Central memory CD8-positive, alpha-beta T cell (primary cell): ENCODE measurements around the gene BET1L.

Experiments used
- ATAC-seq: fragments of 150-1000 bp; cut with Tn5 transposase; replicated peaks from 2 replicates; pipeline ENCODE4 v1.10.0; 2022; ENCODE audit warnings: mild to moderate bottlenecking, moderate FRiP score, moderate number of reproducible peaks; ENCODE audit not compliant: poor library complexity, severe bottlenecking; ENCODE audit errors: extremely low read depth
- DNase-seq, 2 donors: peaks; one replicate each; pipeline ENCODE4 v3.0.0; 2021; ENCODE audit warnings: low spot score in 2 of 2
- H3K27ac Mint-ChIP-seq: one replicate; pipeline ENCODE4 v1.8.0; 2022; ENCODE audit warnings: low read depth, mild to moderate bottlenecking, moderate library complexity, mixed read lengths
- H3K27me3 Mint-ChIP-seq: one replicate; pipeline ENCODE4 v1.8.0; 2022; ENCODE audit warnings: mixed read lengths
- H3K36me3 Mint-ChIP-seq: one replicate; pipeline ENCODE4 v1.8.0; 2022; ENCODE audit warnings: mild to moderate bottlenecking, moderate library complexity, mixed read lengths; ENCODE audit not compliant: insufficient read depth
- H3K4me1 Mint-ChIP-seq: one replicate; pipeline ENCODE4 v1.8.0; 2022; ENCODE audit warnings: mixed read lengths
- H3K4me3 Mint-ChIP-seq: one replicate; pipeline ENCODE4 v1.8.0; 2022; ENCODE audit warnings: mild to moderate bottlenecking, moderate library complexity, mixed read lengths
- H3K9me3 Mint-ChIP-seq: one replicate; pipeline ENCODE4 v1.8.0; 2022; ENCODE audit warnings: mixed read lengths

Gene BET1L, protein sequence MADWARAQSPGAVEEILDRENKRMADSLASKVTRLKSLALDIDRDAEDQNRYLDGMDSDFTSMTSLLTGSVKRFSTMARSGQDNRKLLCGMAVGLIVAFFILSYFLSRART

DNA sequence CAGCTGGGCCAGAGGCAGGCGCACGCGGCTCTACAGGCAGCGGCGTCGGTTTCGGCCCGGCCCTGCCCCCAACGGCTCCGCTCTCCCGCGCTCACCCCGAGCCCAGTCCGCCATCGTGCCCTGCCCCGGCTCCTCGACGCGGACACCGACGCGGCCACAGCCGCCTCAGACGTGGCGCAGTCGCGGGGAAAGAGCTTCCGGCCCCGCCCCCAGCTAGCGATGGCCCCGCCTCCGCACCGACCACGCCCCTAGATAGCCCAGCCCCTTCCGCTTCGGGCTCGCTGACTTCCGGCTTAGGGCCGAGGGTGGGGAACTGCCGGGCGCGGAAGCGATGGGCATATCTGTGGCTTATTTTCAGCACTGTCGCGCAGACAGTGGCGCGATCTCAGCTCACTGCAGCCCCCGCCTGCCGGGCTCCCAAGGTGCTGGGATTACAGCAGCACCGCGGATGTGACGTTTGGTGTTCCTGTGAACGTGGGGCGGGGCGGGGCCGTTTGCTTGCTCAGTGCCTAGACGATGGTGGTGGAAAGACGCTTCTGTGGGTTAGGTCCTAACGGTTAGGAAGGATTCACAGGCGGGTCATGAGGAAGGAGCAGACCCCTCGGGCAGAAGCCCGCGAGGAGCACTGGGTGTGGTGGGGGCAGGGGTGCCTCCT lies at the start of gene BET1L, which contains the start of gene RIC8A:
BET1L (minus strand) TSS at position 192 of the 655 bp plus-strand sequence; CDS start at position 114, 78 bp downstream.
RIC8A (plus strand) TSS at position 501 of the 655 bp plus-strand sequence. CDS start 1,147 bp downstream, outside the sequence.
- Mint-ChIP-seq H3K4me3 (peak within 1 kb of the TSS; percentile 91), H3K27me3 (no peaks in the 10 kb centered on the region), H3K4me1 (peaks cover 52% of the 10 kb centered on the region), H3K27ac (peak within 1 kb of the TSS; percentile 97), H3K9me3 (no peaks in the 10 kb centered on the region), H3K36me3 (peaks cover 45% of the 10 kb centered on the region)
- peak; percentile 97 to 98 for DNase-seq
- ATAC-seq = peak; percentile 81

DNA sequence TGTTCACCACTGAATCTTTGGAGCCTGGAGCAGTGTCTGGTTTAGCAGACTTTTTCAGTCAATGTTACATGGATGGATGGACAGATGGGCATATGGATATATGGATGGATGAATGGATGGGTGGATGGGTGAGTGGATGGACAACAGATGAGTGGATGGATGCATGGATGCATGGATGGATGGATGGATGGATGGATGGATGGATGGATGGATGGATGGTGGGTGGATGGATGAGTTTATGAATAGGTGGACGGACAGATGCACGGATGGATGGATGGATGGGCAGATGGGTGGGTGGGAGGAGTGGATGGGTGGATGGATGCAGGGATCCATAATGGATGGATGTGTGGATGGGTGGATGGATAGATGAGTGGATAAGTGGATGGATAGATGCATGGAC lies 48.6 kb upstream of the BET1L start:
- no peaks in the 10 kb centered on the region for H3K9me3 Mint-ChIP-seq
- DNase-seq (no peak), ATAC-seq (no peak)
- H3K4me1 Mint-ChIP-seq = peaks cover 8% of the 10 kb centered on the region
- H3K36me3 Mint-ChIP-seq = peaks cover 22% of the 10 kb centered on the region
- peak overlapping the region; percentile 21 for H3K27ac Mint-ChIP-seq
- H3K27me3 Mint-ChIP-seq = no peaks in the 10 kb centered on the region
- no peak overlapping the region for H3K4me3 Mint-ChIP-seq

DNA sequence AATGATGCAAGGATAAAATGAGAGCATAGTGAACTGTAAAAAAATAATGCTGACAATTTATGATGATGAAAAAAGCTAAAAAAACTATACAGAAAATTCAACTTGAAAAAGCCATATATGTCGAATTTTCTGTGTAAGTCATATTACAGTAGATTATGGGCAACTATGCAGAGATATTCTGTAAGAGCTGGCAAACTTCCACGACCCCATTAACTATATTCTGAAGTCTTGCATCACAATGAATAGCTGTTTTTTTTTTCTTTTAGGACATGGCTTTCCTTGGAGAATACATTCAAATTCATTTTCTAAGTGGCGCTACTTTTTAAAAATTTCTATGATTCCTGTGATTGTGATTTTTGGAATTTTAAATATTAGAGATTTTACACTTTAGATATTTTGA lies 48.0 kb upstream of the BET1L start:
- ATAC-seq (no peak), DNase-seq (no peak)
- H3K36me3 Mint-ChIP-seq = peaks cover 27% of the 10 kb centered on the region
- H3K9me3 Mint-ChIP-seq = no peaks in the 10 kb centered on the region
- H3K27ac Mint-ChIP-seq = no peak overlapping the region
- peaks cover 11% of the 10 kb centered on the region for H3K4me1 Mint-ChIP-seq
- no peaks in the 10 kb centered on the region for H3K27me3 Mint-ChIP-seq
- H3K4me3 Mint-ChIP-seq = no peak overlapping the region

DNA sequence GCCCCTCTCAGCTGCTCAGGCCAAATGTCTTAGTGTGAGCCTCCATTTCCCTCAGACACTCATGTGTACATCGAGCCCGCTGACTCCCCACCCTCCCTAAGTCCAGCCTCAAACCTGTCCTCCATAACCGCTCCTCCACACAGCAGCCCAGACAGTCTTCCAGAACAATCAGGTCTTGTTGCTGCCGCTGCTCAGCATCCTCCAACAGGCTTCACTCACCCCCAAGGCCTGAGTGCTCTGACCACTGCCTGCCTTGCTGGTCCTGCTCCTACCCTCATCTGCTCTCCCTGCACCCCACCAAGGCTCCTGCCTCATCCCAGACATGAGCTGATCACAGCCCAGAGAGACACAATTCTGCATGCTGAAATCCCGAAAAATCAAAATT lies 46.7 kb upstream of the BET1L start:
- peaks cover 39% of the 10 kb centered on the region for H3K36me3 Mint-ChIP-seq
- peaks cover 11% of the 10 kb centered on the region for H3K4me1 Mint-ChIP-seq
- H3K4me3 Mint-ChIP-seq = no peak overlapping the region

DNA sequence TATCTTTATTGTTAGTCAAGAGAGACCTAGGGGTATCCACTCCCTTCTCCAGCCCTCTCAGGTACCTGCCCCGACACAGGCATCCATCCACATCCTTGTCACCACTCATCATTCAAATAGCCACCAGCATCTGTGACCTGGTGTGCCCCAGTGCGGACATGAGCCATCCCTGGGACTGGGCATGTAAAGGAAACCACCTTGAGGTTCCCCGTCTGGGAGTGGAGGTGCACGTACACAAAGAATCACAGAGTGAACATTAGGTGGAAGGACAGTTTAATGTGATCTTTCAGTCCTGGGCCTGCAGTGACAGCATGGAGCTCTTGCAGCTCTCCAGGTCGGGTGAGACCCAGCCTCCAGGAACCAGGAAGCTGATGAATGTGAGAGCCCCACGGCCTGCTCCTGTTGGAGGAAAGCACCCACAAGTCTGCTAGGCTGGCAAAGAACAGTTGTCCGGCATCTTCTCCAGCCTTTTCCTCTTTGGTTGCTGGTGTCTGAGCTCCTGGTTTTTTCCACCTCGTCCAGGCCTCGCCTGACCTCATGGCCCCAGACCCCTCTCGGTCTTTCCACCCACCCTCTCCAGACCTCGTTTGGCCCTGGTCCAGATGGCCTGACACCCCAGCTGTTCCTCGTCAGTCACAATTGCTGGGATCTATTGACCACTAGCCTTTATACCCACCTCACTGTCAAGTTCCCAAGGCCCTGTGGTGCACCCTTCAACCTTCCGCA lies 46.1 kb upstream of the BET1L start:
- ATAC-seq = no peak
- H3K4me1 Mint-ChIP-seq = peaks cover 11% of the 10 kb centered on the region
- no peaks in the 10 kb centered on the region for H3K9me3 Mint-ChIP-seq
- no peak overlapping the region for H3K27ac Mint-ChIP-seq
- H3K4me3 Mint-ChIP-seq = no peak overlapping the region
- peaks cover 43% of the 10 kb centered on the region for H3K36me3 Mint-ChIP-seq
- no peaks in the 10 kb centered on the region for H3K27me3 Mint-ChIP-seq
- DNase-seq = no peak

More for the DNA sequence above, 46.7 kb upstream of the BET1L start:
- H3K9me3 Mint-ChIP-seq = no peaks in the 10 kb centered on the region
- ATAC-seq (no peak), DNase-seq (no peak)
- H3K27ac Mint-ChIP-seq = no peak overlapping the region
- no peaks in the 10 kb centered on the region for H3K27me3 Mint-ChIP-seq

DNA sequence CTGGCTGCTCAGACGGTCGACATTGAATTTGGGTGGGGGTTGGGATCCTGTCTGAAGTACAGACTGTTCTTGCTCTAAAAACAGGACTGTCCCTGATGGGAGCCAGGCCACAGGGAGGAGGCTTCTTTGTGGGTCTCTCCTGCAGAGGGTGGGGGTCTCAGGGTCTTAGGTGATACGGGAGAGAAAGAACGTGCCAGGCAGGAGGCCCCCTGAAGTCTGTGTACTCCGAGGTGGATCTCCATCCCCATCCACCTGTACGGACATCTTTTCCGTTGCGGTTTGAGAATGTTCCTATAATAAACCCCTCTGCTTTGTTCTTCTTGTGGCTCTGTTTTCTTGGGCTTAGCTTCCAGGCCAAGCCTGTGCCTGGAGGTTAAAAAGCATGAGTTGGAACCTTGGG lies 45.5 kb upstream of the BET1L start:
- Mint-ChIP-seq H3K27me3 (no peaks in the 10 kb centered on the region), H3K4me1 (peaks cover 6% of the 10 kb centered on the region), H3K36me3 (peaks cover 50% of the 10 kb centered on the region), H3K4me3 (no peak overlapping the region), H3K9me3 (no peaks in the 10 kb centered on the region), H3K27ac (no peak overlapping the region)
- ATAC-seq (no peak), DNase-seq (no peak)

DNA sequence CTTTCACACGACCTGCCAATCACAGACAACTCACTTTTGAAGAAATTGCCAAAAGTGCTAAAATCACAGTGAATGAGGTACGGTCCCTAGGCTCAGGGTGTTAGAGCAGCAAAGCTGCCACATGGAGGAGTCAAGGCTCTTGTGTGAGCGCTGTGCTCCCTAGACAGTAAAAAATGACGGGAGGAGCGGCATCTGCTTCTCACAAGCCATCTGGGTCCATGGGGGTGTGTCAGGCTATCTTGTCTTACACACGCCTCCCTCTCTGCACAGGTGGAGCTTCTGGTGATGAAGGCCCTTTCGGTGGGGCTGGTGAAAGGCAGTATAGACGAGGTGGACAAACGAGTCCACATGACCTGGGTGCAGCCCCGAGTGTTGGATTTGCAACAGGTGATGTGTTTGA lies 44.4 kb upstream of the BET1L start:
- Mint-ChIP-seq H3K36me3 (peaks cover 59% of the 10 kb centered on the region), H3K27ac (no peak overlapping the region)
- ATAC-seq = no peak

DNA sequence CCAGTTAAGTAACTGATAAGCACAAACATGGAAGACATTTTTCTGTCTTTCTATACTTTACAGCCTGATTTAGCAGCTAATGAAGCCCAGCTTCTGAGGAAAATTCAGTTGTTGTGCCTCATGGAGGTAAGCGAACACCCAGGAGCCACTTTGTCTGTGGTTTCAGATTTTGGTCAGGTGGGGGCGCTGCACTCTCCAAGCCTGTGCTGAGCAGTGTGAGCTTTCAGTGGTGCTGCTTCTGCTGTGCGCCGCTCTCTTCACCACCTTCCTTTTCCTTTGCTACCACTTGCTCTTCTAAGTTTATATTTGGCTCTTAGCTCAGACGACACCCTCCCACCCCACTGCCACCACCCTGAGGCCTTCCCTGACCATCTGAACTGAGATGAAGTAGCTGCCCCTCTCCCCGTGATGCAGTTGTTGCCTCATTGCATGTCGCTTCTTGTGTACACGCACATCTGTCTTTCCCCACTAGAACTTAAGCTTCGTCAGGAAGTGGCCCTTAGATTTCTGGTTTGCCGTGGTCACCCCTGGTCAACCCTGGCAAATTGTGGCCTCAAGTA lies 43.6 kb upstream of the BET1L start:
- Mint-ChIP-seq H3K27me3 (no peaks in the 10 kb centered on the region), H3K4me1 (peaks cover 6% of the 10 kb centered on the region), H3K36me3 (peaks cover 67% of the 10 kb centered on the region), H3K9me3 (no peaks in the 10 kb centered on the region), H3K27ac (no peak overlapping the region), H3K4me3 (no peak overlapping the region)
- DNase-seq = peak; percentile 72 to 74
- ATAC-seq = peak; percentile 97

More for the DNA sequence above, 44.4 kb upstream of the BET1L start:
- no peaks in the 10 kb centered on the region for H3K27me3 Mint-ChIP-seq
- no peak for DNase-seq
- H3K9me3 Mint-ChIP-seq = no peaks in the 10 kb centered on the region
- peaks cover 6% of the 10 kb centered on the region for H3K4me1 Mint-ChIP-seq
- no peak overlapping the region for H3K4me3 Mint-ChIP-seq

DNA sequence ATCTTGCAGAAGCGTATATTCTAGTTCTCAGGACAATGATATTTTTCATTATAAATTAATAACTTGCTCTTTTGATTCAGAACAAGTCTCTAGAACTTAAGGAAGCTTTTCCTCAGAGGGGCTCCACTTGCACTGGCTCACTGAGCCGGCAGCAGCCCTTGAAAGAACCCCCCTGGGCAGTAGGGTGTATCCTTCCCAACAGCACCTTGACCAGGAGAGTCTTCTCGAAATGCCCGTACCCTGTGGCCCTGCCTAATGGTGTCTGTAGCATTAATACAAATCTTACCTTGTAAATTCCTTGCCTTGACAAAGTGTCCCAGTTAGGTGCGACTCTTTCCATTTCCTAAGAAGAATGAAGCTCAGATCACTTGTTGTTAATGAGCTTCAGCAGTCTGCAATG lies 43.1 kb upstream of the BET1L start:
- H3K27me3 Mint-ChIP-seq = no peaks in the 10 kb centered on the region
- H3K27ac Mint-ChIP-seq = no peak overlapping the region
- no peak for ATAC-seq

DNA sequence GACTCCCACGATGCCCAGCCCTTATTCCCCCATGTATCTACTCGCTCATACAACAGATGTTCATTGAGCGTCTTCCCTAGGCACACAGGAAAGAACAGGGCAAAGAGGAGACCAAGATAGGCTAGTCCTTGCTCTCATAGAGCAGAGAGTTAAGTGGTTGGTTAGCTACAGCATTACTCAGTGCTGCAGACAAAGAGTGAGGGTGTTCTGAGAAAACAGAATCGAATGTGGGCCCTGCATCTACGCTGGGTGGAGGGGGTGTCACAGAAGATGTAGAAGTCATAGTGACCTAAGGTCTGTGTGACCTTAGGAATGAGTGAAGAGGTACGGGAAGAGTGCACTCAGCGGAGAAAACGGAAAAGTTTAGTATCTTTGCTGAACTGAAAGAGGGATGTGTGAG lies 41.9 kb upstream of the BET1L start:
- peaks cover 6% of the 10 kb centered on the region for H3K4me1 Mint-ChIP-seq
- no peaks in the 10 kb centered on the region for H3K9me3 Mint-ChIP-seq
- peaks cover 79% of the 10 kb centered on the region for H3K36me3 Mint-ChIP-seq
- ATAC-seq = no peak
- H3K4me3 Mint-ChIP-seq = no peak overlapping the region
- H3K27ac Mint-ChIP-seq = no peak overlapping the region
- H3K27me3 Mint-ChIP-seq = no peaks in the 10 kb centered on the region
- DNase-seq = no peak

More for the DNA sequence above, 43.1 kb upstream of the BET1L start:
- H3K4me3 Mint-ChIP-seq = no peak overlapping the region
- no peaks in the 10 kb centered on the region for H3K9me3 Mint-ChIP-seq
- peaks cover 6% of the 10 kb centered on the region for H3K4me1 Mint-ChIP-seq
- peaks cover 71% of the 10 kb centered on the region for H3K36me3 Mint-ChIP-seq
- DNase-seq = no peak

DNA sequence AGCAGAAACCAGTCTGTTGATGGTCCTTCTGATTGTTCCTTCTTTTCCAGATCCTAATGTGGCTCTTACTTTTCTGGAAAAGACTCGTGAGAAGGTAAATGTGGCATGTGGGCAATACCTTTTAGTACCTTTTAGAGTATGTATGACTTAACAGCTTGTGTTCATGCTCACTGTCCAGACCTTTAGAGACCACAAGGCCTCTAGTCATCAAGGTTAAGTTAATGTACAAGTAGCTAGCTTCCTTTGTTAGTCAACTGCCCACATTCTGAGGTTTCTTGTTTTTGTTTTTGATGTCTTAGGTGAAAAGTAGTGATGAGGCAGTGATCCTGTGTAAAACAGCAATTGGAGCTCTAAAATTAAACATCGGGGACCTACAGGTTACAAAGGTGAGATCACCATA lies 37.2 kb upstream of the BET1L start:
- DNase-seq (no peak), ATAC-seq (no peak)
- Mint-ChIP-seq H3K4me1 (peaks cover 11% of the 10 kb centered on the region), H3K27me3 (no peaks in the 10 kb centered on the region), H3K36me3 (peaks cover 76% of the 10 kb centered on the region), H3K27ac (no peak overlapping the region), H3K9me3 (no peaks in the 10 kb centered on the region), H3K4me3 (no peak overlapping the region)

DNA sequence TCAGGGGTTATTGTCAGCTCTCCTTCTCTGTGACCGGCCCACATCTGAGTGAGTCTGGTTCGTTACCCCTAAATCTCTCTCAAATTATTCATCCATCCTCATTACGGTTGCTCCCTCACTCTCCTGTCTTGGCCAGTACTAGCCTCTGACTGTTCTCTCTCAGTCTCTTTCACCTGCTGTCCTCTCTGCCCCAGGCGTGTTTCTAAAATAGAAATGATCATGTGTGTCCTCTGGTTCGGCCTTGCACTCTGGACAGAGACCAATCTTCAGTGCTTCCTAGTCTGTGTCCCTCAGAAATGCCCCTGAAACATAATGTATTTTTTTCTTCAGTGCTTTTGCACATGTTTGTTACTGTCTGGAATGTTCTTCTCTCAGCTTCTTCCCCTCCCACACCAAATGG lies 34.4 kb upstream of the BET1L start:
- Mint-ChIP-seq H3K4me1 (peaks cover 26% of the 10 kb centered on the region), H3K27me3 (no peaks in the 10 kb centered on the region), H3K27ac (peak overlapping the region; percentile 64)

More for the DNA sequence above, 34.4 kb upstream of the BET1L start:
- peaks cover 64% of the 10 kb centered on the region for H3K36me3 Mint-ChIP-seq
- H3K4me3 Mint-ChIP-seq = no peak overlapping the region
- H3K9me3 Mint-ChIP-seq = no peaks in the 10 kb centered on the region
- ATAC-seq (no peak), DNase-seq (no peak)
